Naive thymus-derived CD8-positive, alpha-beta T cell (primary cell): Measurements from ENCODE around the gene C4orf50. TPM values are rescaled to one million over a fixed set of nuclear protein-coding genes. Genes with fewer than 3 reads are reported as not detected.

ENCODE experiments used
- ATAC-seq, 2 donors: fragments of 150-1000 bp; cut with Tn5 transposase in 1 of 2; sonication (Bioruptor Pico), chemical (Tn5 transposase) in 1 of 2; 1 replicate in 1 of 2; 2 replicates in 1 of 2; pipeline ENCODE4 v1.10.0; 2021; ENCODE audit warnings: mild to moderate bottlenecking in 2 of 2, moderate library complexity in 2 of 2
- POLR2A ChIA-PET: fragments of 350-600 bp; sonication (Branson Sonifier 250); formaldehyde crosslinking; loops from one replicate; lab custom pipeline; 2021; ENCODE audit warnings: antibody characterized with exemption; lab: Charles Lee
- DNase-seq, 10 donors: peaks; one replicate each; pipeline versions ENCODE4 v3.0.0 to v3.0.0-alpha.2; 2020 to 2022
- H3K27ac Mint-ChIP-seq, 10 donors: one replicate each; pipeline ENCODE4 v1.8.0; 2020 to 2022; ENCODE audit warnings: mild to moderate bottlenecking in 10 of 10, mixed read lengths in 10 of 10, moderate library complexity in 4 of 10, inconsistent platforms in 1 of 10
- H3K27me3 Mint-ChIP-seq, 5 donors: one replicate each; pipeline ENCODE4 v1.8.0; 2021 to 2022; ENCODE audit warnings: mixed read lengths in 5 of 5
- H3K36me3 Mint-ChIP-seq, 3 donors: one replicate each; pipeline ENCODE4 v1.8.0; 2020 to 2022; ENCODE audit warnings: mixed read lengths in 3 of 3, mild to moderate bottlenecking in 2 of 3, inconsistent platforms in 1 of 3
- H3K4me1 Mint-ChIP-seq, 4 donors: one replicate each; pipeline ENCODE4 v1.8.0; 2021 to 2022; ENCODE audit warnings: mixed read lengths in 4 of 4
- H3K4me3 Mint-ChIP-seq, 10 donors: one replicate each; pipeline ENCODE4 v1.8.0; 2020 to 2022; ENCODE audit warnings: mild to moderate bottlenecking in 10 of 10, mixed read lengths in 10 of 10, moderate library complexity in 6 of 10, inconsistent platforms in 1 of 10
- H3K9me3 Mint-ChIP-seq, 9 donors: one replicate each; pipeline ENCODE4 v1.8.0; 2020 to 2022; ENCODE audit warnings: mixed read lengths in 9 of 9, mild to moderate bottlenecking in 3 of 9, inconsistent platforms in 1 of 9, moderate library complexity in 1 of 9
- polyA plus RNA-seq, 3 donors: library from polyadenylated mRNA; unstranded; fragments of 300-500 nt; fragmentation: Illumina TruSeq; gene quantifications; one replicate each; pipeline ENCODE4 v1.2.3, GENCODE V29; 2021
- total RNA-seq, 8 experiments: library from RNA in 2 of 8; stranded (reverse) in 2 of 8; gene quantifications; one replicate each; pipeline ENCODE4 v1.2.3 and lab custom pipeline; 2021 to 2026

C4orf50 gene
- total and polyA plus RNA-seq, 5 experiments from 2014 or later = not detected

DNA sequence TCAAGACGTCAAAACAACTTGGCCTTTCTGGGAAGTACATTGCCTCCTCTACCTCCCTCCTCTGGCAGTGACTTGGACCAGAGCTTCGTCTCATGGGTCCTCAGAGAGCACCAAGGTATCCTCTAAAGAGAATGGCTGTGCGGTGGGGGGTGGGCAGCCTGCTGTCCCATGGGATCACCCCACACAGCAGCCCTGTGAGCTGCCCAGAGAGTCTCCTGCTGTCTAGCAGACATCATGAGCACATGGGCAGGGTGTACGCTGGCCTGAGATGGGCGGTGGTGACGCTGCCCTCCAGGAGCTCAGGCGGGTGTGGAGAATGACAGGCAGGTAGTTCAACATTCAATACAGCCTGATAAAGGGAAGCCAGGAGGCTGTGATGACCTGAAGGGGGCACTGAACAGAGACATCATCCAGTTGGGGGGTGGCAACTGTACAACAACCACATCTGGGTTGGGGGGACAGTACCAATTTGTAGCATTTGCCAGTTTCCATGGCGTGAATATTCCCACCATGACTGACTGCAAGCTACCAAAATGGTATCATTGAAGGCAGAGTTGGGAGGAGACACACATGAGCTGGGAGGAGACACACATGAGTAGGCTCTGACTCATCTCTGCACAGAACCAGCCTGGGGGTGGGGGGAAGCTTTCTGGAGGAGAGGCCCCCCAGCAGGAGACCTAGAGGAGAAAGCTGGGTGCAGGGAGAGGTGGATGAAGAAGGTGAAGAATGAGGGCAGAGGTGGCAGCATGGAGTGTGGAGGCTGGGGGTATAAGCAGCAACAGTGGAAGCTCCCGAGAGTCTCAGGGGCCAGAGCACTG is 35.9 kb downstream of the C4orf50 start:
- no peak for DNase-seq
- POLR2A ChIA-PET = no interaction called here

DNA sequence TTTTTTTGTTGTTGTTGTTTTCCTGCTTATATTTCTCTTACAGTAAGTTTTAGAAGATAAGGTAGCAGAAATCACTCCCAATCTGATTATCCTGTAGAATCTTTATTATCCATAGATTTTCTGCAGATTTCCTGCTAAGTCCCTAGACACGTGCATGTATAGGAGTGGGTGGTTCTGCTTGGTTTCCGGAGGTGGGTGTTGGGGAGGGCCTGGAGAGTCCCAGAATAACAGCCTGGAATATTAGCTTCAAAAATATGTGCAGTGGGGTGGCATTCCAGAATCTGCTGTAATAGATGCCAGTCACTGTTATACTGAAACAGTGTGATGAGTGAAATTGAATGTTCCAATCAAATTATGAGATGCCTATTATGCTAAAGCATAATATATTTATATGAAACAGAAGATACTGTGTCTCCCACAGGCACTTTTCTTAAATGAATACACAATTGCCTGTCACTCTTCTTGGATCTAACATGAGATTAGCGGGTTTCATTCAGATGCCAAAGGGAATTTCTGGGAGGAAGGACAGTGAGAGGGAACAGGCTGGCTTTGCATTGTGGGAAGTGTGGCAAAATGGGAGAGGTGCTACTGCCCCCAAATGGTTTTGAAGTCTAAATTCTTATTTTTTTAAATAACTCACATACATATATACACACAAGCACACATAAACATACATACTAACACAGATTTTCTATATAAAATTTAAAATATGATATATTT is 37.6 kb downstream of the C4orf50 start:
- no peak for ATAC-seq
- H3K9me3 Mint-ChIP-seq = peaks cover 4 to 26% (median 21%) of the 10 kb centered on the region in 9 donors
- H3K36me3 Mint-ChIP-seq = peaks cover 0 to 20% (median 5%) of the 10 kb centered on the region in 3 donors
- H3K4me1 Mint-ChIP-seq = no peaks in the 10 kb centered on the region
- H3K27ac Mint-ChIP-seq = no peak overlapping the region
- H3K27me3 Mint-ChIP-seq = peaks cover 6 to 26% (median 14%) of the 10 kb centered on the region in 5 donors
- POLR2A ChIA-PET = no interaction called here
- DNase-seq = no peak
- H3K4me3 Mint-ChIP-seq = no peak overlapping the region

More for the DNA sequence above, 35.9 kb downstream of the C4orf50 start:
- Mint-ChIP-seq H3K27ac (no peak overlapping the region), H3K9me3 (peaks cover 4 to 26% (median 22%) of the 10 kb centered on the region in 9 donors), H3K36me3 (peaks cover 0 to 20% (median 5%) of the 10 kb centered on the region in 3 donors), H3K4me1 (peaks cover 0 to under 1% (median 0%) of the 10 kb centered on the region in 4 donors), H3K4me3 (no peak overlapping the region), H3K27me3 (peaks cover 4 to 26% (median 11%) of the 10 kb centered on the region in 5 donors)
- ATAC-seq = no peak

DNA sequence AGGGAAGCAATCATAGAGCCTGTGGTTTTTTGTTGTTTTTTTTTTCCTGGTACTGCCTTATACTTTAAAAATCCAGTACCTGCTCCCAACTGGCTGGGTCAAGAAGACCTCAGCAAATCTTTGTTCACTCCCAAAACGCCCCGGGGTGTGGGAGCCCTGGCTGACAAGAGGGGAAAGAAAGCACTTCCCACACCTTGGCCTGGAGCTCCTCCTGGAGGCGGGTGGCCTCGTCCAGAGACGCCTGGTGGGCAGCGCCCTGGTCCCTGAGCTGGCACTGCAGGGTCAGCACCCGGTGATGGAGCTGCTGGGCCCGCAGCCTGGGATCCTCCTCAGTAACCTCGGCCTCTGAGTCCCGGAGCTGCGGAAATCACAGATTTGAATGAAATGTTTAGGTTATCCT is 38.2 kb downstream of the C4orf50 start:
- Mint-ChIP-seq H3K9me3 (peaks cover 4 to 24% (median 18%) of the 10 kb centered on the region in 9 donors), H3K27me3 (peaks cover 6 to 26% (median 17%) of the 10 kb centered on the region in 5 donors), H3K36me3 (peaks cover 0 to 19% (median 5%) of the 10 kb centered on the region in 3 donors), H3K27ac (no peak overlapping the region), H3K4me3 (no peak overlapping the region), H3K4me1 (no peaks in the 10 kb centered on the region)
- no peak for ATAC-seq
- POLR2A ChIA-PET = no interaction called here
- DNase-seq = no peak

DNA sequence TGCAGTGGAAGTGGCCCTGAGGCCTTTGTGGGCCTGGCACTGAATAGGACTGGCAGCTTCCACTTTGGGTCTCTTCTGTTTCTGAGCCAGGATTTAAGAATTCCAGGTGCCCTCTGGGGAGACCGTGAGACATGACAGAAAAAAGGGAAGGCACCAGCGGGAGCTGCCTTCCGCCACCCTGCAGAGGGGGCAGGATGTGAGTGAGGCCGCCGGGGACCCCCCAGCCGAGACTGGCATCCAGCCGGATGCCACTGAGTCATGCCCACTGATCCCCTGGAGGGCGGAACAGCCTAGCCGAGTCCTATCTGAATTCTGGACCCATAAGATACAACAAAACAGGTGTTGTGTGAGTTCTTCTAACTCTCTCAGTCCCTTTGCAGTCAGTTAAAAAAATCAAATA is 41.3 kb downstream of the C4orf50 start:
- no peak for DNase-seq
- Mint-ChIP-seq H3K36me3 (no peaks in the 10 kb centered on the region), H3K4me1 (no peaks in the 10 kb centered on the region), H3K27ac (no peak overlapping the region), H3K4me3 (no peak overlapping the region), H3K9me3 (peaks cover 0 to under 1% (median 0%) of the 10 kb centered on the region in 9 donors), H3K27me3 (peaks cover 6 to 28% (median 9%) of the 10 kb centered on the region in 5 donors)
- POLR2A ChIA-PET = no interaction called here
- no peak for ATAC-seq

DNA sequence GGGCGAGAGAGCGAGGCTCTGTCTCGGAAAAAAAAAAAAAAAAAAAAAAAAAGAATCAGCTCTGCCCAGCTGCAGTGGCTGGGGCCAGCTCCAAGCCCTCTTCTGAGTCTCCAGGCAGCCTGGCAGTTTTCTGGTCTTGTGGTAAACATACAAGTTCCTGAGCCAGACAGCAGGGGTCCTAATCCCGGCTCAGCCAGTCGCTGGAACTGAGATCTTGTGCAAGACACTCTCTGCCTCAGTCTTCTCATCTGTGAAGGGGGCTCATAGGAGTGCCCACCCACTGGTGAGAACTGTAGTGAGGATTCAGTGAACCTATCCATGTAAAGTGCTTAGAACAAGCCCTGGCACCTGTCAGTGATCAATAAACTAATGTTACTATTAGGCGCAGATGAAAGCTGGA is 41.8 kb downstream of the C4orf50 start:
- DNase-seq (no peak), ATAC-seq (no peak)
- H3K4me3 Mint-ChIP-seq = no peak overlapping the region
- H3K27me3 Mint-ChIP-seq = peaks cover 6 to 27% (median 9%) of the 10 kb centered on the region in 5 donors
- POLR2A ChIA-PET = no interaction called here
- no peaks in the 10 kb centered on the region for H3K36me3 Mint-ChIP-seq
- no peaks in the 10 kb centered on the region for H3K9me3 Mint-ChIP-seq
- H3K4me1 Mint-ChIP-seq = no peaks in the 10 kb centered on the region
- no peak overlapping the region for H3K27ac Mint-ChIP-seq

DNA sequence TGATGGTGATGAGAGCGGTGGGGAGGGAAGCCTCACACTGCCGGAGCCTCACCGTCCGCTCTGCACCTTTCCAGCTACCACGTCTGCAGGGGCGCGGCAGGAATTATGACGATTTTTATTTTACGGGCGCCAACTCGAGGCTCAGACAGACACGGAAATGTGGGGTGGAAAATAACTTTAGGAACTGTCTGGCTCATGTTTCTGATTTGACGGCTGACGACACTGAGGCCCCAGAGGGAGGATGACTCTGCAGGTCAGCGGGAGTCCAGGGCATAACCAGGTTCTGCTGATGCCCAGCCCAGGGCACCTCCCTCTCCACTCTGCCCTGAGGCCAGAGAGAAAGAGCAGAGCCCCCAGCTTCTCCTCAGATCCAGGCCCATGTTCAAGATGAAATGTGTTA is 43.9 kb downstream of the C4orf50 start:
- Mint-ChIP-seq H3K4me3 (no peak overlapping the region), H3K27me3 (peaks cover 5 to 29% (median 13%) of the 10 kb centered on the region in 5 donors), H3K9me3 (no peaks in the 10 kb centered on the region), H3K36me3 (no peaks in the 10 kb centered on the region), H3K27ac (no peak overlapping the region), H3K4me1 (no peaks in the 10 kb centered on the region)
- ATAC-seq (no peak), DNase-seq (no peak)
- POLR2A ChIA-PET = no interaction called here

DNA sequence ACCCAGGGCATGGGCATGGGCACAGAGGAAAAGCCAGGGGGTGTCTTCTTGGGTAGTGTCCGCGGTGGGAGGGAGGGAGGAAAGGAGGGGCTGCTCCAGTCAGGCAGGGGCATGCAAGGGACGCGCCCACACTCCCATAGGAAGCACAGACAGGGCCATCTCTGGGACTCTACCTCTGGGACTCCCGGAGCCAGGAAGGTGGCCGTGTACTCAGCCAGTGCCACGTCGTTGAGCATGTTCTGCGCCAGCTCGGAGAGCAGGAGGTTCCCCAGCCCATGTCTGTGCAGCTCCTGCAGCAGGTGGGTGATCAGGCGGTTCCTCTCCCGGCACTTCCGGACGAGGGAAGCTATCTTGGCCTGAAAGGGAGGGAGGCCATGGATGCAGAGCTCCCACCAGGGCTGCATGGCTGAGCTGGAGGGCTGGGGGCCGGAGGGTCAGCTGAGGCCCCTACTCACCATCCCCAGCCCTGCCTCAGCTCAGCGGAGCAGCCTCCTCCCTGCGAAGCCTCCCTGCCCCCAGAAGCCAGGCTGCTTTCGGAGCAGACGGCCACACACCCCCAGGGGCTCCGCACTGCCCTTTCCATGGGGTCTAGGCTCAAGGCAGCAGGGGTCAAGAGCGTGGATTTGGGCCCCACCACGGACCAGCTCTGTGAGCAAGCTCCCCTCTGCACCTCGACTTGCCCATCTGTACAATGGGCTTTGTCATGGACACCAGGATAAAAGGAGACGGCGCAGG is 44.6 kb downstream of the C4orf50 start:
- no peak overlapping the region for H3K27ac Mint-ChIP-seq
- H3K27me3 Mint-ChIP-seq = peaks cover 3 to 29% (median 13%) of the 10 kb centered on the region in 5 donors
- H3K36me3 Mint-ChIP-seq = no peaks in the 10 kb centered on the region
- no peak overlapping the region for H3K4me3 Mint-ChIP-seq
- DNase-seq = no peak
- POLR2A ChIA-PET = no interaction called here
- ATAC-seq = no peak
- no peaks in the 10 kb centered on the region for H3K4me1 Mint-ChIP-seq
- H3K9me3 Mint-ChIP-seq = no peaks in the 10 kb centered on the region

DNA sequence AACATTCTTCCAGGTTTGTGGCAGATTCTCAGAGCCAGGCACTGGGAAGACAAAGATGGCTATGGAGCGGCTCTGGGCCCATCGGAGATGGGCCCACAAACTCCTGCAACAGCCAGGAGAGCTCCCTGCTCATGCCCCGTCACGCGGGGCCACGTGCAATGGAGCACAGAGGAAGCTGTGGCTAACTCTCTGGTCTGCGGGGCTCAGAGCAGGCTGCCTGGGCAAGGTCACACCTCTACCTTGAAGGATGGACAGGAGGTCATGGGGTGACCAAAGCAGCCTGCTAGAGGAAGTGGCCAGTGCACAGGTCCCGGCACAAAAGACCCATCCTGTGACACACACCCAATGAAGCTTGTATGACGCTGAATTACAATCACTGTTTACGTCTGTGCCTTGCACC is 45.2 kb downstream of the C4orf50 start:
- ATAC-seq = no peak
- POLR2A ChIA-PET = no interaction called here

DNA sequence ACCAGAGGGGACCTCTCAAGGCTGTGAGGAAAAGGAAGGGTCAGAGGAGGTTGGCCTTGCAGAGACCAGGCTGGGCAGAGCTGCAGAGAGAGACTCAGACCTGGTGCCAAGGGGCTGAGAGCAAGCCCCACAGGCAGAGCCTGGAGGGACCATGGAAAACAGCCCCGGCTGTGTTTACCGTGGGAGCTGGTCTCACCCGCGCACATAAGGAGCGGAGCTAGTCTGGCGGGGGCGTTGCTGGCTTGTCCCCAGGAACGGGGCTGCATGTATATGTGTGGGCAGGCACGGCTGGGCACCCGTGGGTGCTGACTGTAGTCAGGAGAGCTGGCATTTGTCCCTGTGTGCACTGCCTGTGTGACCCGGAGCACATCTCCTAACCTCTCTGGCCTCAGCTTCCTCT is 45.7 kb downstream of the C4orf50 start:
- Mint-ChIP-seq H3K27ac (no peak overlapping the region), H3K4me1 (no peaks in the 10 kb centered on the region), H3K9me3 (no peaks in the 10 kb centered on the region), H3K27me3 (peaks cover 3 to 29% (median 13%) of the 10 kb centered on the region in 5 donors), H3K36me3 (no peaks in the 10 kb centered on the region), H3K4me3 (no peak overlapping the region)
- ATAC-seq (no peak), DNase-seq (no peak)
- POLR2A ChIA-PET = no interaction called here

More for the DNA sequence above, 45.2 kb downstream of the C4orf50 start:
- Mint-ChIP-seq H3K4me3 (no peak overlapping the region), H3K36me3 (no peaks in the 10 kb centered on the region), H3K27ac (no peak overlapping the region), H3K9me3 (no peaks in the 10 kb centered on the region), H3K4me1 (no peaks in the 10 kb centered on the region), H3K27me3 (peaks cover 3 to 29% (median 13%) of the 10 kb centered on the region in 5 donors)
- no peak for DNase-seq

DNA sequence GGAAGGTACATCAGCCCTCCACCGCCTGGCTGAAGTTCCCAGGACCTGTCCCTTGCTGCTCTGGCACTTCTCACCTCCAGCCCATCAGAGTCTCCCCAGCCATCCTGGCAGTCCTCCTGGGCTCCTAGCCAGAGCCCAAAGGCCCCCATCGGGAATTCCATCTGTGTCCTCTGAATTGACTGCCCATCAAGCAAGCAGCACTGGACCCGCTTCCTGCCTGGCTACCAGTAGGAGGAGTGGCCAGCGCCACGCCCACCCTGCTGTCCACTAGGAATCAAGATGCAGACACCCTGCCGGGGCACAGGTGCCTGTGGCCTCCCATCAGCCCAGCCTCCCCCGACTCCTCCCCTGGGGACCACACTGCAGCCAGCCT is 47.2 kb downstream of the C4orf50 start:
- Mint-ChIP-seq H3K4me1 (no peaks in the 10 kb centered on the region), H3K4me3 (no peak overlapping the region), H3K36me3 (no peaks in the 10 kb centered on the region), H3K9me3 (no peaks in the 10 kb centered on the region), H3K27me3 (peaks cover 3 to 29% (median 13%) of the 10 kb centered on the region in 5 donors), H3K27ac (no peak overlapping the region)
- POLR2A ChIA-PET = no interaction called here
- DNase-seq = no peak
- no peak for ATAC-seq

DNA sequence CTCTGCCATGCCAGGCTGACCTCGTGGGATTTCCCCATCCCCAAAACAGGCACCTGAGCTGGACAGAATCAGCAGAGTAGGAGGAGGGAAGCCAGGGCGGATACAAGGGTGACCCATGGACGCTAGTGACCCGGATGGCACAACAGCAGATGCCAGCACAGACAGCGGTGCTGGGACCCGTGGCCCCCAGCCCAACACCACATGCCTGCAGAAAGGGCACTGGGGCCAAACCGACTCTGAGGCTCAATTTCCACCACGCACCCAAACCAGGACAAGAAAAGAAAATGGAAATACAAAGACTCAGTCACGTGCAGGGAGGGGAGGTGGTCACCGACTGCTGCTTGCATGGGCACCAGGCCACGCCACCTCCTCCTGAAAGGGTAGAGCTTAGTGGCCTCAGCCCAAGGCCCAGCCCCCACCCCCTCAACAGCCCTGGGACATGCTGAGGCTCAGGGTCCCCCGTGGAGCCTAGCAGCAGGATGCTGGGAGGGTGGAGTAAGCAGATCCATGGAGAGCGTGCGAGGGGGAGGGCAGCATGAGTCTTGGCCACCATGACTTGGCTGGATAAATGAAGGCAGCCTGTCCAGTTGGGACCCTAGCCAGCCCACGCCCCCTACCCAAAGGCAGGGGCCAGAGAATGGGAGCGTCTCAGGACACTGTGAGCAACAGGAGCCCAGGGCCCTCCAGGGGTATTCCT is 47.7 kb downstream of the C4orf50 start:
- no peak for ATAC-seq
- no peaks in the 10 kb centered on the region for H3K9me3 Mint-ChIP-seq
- no peak overlapping the region for H3K4me3 Mint-ChIP-seq
- no peaks in the 10 kb centered on the region for H3K4me1 Mint-ChIP-seq
- H3K27ac Mint-ChIP-seq = no peak overlapping the region
- POLR2A ChIA-PET = no interaction called here
- H3K27me3 Mint-ChIP-seq = peaks cover 3 to 29% (median 13%) of the 10 kb centered on the region in 5 donors
- H3K36me3 Mint-ChIP-seq = no peaks in the 10 kb centered on the region
- DNase-seq = no peak

DNA sequence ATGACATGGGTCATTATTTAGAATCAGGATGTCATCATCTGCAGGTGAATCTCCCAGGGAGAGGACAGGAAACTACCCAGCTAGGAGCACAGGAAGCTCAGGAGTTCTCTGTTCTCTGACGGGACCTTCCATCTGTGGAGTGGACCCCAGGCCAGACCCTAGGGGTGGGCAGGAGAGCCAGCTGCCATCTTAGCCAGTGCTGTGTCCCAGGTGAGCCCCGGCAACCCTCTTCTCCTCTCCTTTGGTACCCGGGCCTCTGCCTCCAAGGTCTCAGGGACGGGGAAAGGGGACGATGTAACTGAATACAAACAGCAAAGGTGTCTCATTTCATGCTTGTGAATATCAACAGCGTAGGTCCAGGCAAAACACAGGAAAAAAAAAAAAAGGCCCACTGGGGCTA is 48.5 kb downstream of the C4orf50 start:
- Mint-ChIP-seq H3K36me3 (no peaks in the 10 kb centered on the region), H3K4me1 (no peaks in the 10 kb centered on the region), H3K4me3 (no peak overlapping the region), H3K9me3 (no peaks in the 10 kb centered on the region), H3K27me3 (peaks cover 3 to 29% (median 17%) of the 10 kb centered on the region in 5 donors), H3K27ac (no peak overlapping the region)
- POLR2A ChIA-PET = no interaction called here
- no peak for ATAC-seq
- no peak for DNase-seq
